H9 (cell line): Measurements from ENCODE around the gene COCH. TPM values are rescaled to one million over a fixed set of nuclear protein-coding genes. Genes with fewer than 3 reads are reported as not detected.

Experiments
- DNase-seq: peaks from one replicate; pipeline ENCODE4 v3.0.0-alpha.2; 2017
- H2AFZ ChIP-seq: one replicate; pipeline ENCODE4 v1.6.1; 2013; ENCODE audit warnings: mild to moderate bottlenecking, low read length, control low read depth, moderate library complexity
- H2AK5ac ChIP-seq: 2 replicates; pipeline ENCODE4 v1.6.1; 2013; ENCODE audit warnings: low read length, control low read depth, mixed read lengths; ENCODE audit not compliant: insufficient read length
- H2BK120ac ChIP-seq: one replicate; pipeline ENCODE4 v1.6.1; 2013; ENCODE audit warnings: low read depth, mild to moderate bottlenecking, low read length, control low read depth, inconsistent platforms; ENCODE audit not compliant: poor library complexity, severe bottlenecking
- H2BK12ac ChIP-seq: 2 replicates; pipeline ENCODE4 v1.6.1; 2013; ENCODE audit warnings: low read length, control low read depth, mixed read lengths, low read depth; ENCODE audit not compliant: insufficient read length
- H2BK15ac ChIP-seq: 2 replicates; pipeline ENCODE4 v1.6.1; 2013; ENCODE audit warnings: low read depth, low read length, control low read depth
- H2BK20ac ChIP-seq: one replicate; pipeline ENCODE4 v1.6.1; 2013; ENCODE audit warnings: low read depth, mild to moderate bottlenecking, low read length, control low read depth, inconsistent platforms; ENCODE audit not compliant: poor library complexity, severe bottlenecking
- H2BK5ac ChIP-seq: 2 replicates; pipeline ENCODE4 v1.6.1; 2013; ENCODE audit warnings: low read length, control low read depth, mixed read lengths; ENCODE audit not compliant: insufficient read length
- H3K14ac ChIP-seq: 2 replicates; pipeline ENCODE4 v1.6.1; 2013; ENCODE audit warnings: low read length, control low read depth; ENCODE audit not compliant: insufficient read depth
- H3K18ac ChIP-seq: 2 replicates; pipeline ENCODE4 v1.6.1; 2013; ENCODE audit warnings: low read depth, mild to moderate bottlenecking, mixed read lengths, low read length, control low read depth; ENCODE audit not compliant: insufficient read length
- H3K23ac ChIP-seq: 2 replicates; pipeline ENCODE4 v1.6.1; 2013; ENCODE audit warnings: low read length, control low read depth, mixed read lengths, low read depth; ENCODE audit not compliant: insufficient read length
- H3K23me2 ChIP-seq: 2 replicates; pipeline ENCODE4 v1.6.1; 2013; ENCODE audit warnings: low read depth, mild to moderate bottlenecking, mixed read lengths, low read length, control low read depth; ENCODE audit not compliant: insufficient read length, poor library complexity, severe bottlenecking
- H3K27ac ChIP-seq: 2 replicates; pipeline ENCODE4 v1.5.1; 2013; ENCODE audit warnings: low read length, control low read depth, mixed read lengths, low read depth; ENCODE audit not compliant: insufficient read length
- H3K27me3 ChIP-seq: 2 replicates; pipeline ENCODE4 v1.6.1; 2013; ENCODE audit warnings: low read length, control low read depth, inconsistent platforms; ENCODE audit not compliant: insufficient read depth
- H3K4ac ChIP-seq: 2 replicates; pipeline ENCODE4 v1.6.1; 2013; ENCODE audit warnings: low read depth, mild to moderate bottlenecking, control low read depth, inconsistent platforms, low read length, moderate library complexity
- H3K4me1 ChIP-seq: 2 replicates; pipeline ENCODE4 v1.6.1; 2013; ENCODE audit warnings: low read length, control low read depth, inconsistent platforms; ENCODE audit not compliant: insufficient read depth
- H3K4me2 ChIP-seq: 2 replicates; pipeline ENCODE4 v1.6.1; 2013; ENCODE audit warnings: low read length, control low read depth, mixed read lengths; ENCODE audit not compliant: insufficient read length, insufficient read depth
- H3K56ac ChIP-seq: 2 replicates; pipeline ENCODE4 v1.6.1; 2013; ENCODE audit warnings: low read depth, mild to moderate bottlenecking, mixed read lengths, low read length, control low read depth; ENCODE audit not compliant: insufficient read length
- H3K79me1 ChIP-seq: 2 replicates; pipeline ENCODE4 v1.6.1; 2013; ENCODE audit warnings: low read depth, mild to moderate bottlenecking, moderate library complexity, low read length, control low read depth, inconsistent platforms; ENCODE audit not compliant: insufficient read depth, poor library complexity, severe bottlenecking
- H3K79me2 ChIP-seq: 2 replicates; pipeline ENCODE4 v1.6.1; 2013; ENCODE audit warnings: low read length, control low read depth, inconsistent platforms; ENCODE audit not compliant: insufficient read depth
- H3K9ac ChIP-seq: 2 replicates; pipeline ENCODE4 v1.6.1; 2013; ENCODE audit warnings: low read length, control low read depth, mixed read lengths; ENCODE audit not compliant: insufficient read length; ENCODE audit errors: extremely low read depth
- H3K9me3 ChIP-seq: one replicate; pipeline ENCODE4 v1.6.1; 2013; ENCODE audit warnings: low read depth, low read length, inconsistent platforms; ENCODE audit not compliant: control insufficient read depth
- H3T11ph ChIP-seq: one replicate; pipeline ENCODE4 v1.6.1; 2013; ENCODE audit warnings: mild to moderate bottlenecking, low read length, control low read depth, inconsistent platforms
- H4K20me1 ChIP-seq: one replicate; pipeline ENCODE4 v1.6.1; 2013; ENCODE audit not compliant: control insufficient read depth, insufficient read length, insufficient read depth
- H4K5ac ChIP-seq: 2 replicates; pipeline ENCODE4 v1.6.1; 2013; ENCODE audit warnings: low read depth, mild to moderate bottlenecking, mixed read lengths, low read length, control low read depth; ENCODE audit not compliant: insufficient read length
- H4K8ac ChIP-seq: replicated peaks from 2 replicates; pipeline ENCODE4 v1.6.1; 2013; ENCODE audit warnings: low read length, control low read depth, mixed read lengths, low read depth; ENCODE audit not compliant: insufficient read length
- H4K91ac ChIP-seq: 2 replicates; pipeline ENCODE4 v1.6.1; 2013; ENCODE audit warnings: low read depth, mild to moderate bottlenecking, moderate library complexity, mixed read lengths, low read length, control low read depth; ENCODE audit not compliant: insufficient read length
- H3K27ac Mint-ChIP-seq, 3 experiments: 2 replicates in 2 of 3; 3 replicates in 1 of 3; pipeline ENCODE4 v1.8.0; 2020 to 2021; ENCODE audit warnings: mixed read lengths in 3 of 3, mild to moderate bottlenecking in 1 of 3, moderate library complexity in 1 of 3
- H3K27me3 Mint-ChIP-seq: 2 replicates; pipeline ENCODE4 v1.8.0; 2021; ENCODE audit warnings: low read depth, mild to moderate bottlenecking, moderate library complexity, mixed read lengths
- H3K36me3 Mint-ChIP-seq, 3 experiments: 2 replicates in 2 of 3; 3 replicates in 1 of 3; pipeline ENCODE4 v1.8.0; 2020 to 2021; ENCODE audit warnings: low read depth in 3 of 3, mixed read lengths in 3 of 3; ENCODE audit not compliant: insufficient read depth in 1 of 3
- H3K4me1 Mint-ChIP-seq, 2 experiments: 2 replicates each; pipeline ENCODE4 v1.8.0; 2020; ENCODE audit warnings: mixed read lengths in 2 of 2
- H3K4me3 Mint-ChIP-seq, 2 experiments: 2 replicates in 1 of 2; 3 replicates in 1 of 2; pipeline ENCODE4 v1.8.0; 2020 to 2021; ENCODE audit warnings: mild to moderate bottlenecking in 2 of 2, mixed read lengths in 2 of 2, moderate library complexity in 1 of 2
- H3K9me3 Mint-ChIP-seq, 2 experiments: 2 replicates in 1 of 2; 3 replicates in 1 of 2; pipeline ENCODE4 v1.8.0; 2020; ENCODE audit warnings: mild to moderate bottlenecking in 2 of 2, mixed read lengths in 2 of 2, moderate library complexity in 1 of 2
- CTCF ChIP-seq: fragments of 200-600 bp; sonication (generic); conservative IDR thresholded peaks from 3 replicates; pipeline ENCODE4 v1.8.0; 2021; ENCODE audit warnings: antibody characterized with exemption, mild to moderate bottlenecking
- WGBS: extraction: QIAGEN DNeasy Blood & Tissue Kit; methylation state at CpG from one replicate; pipeline ENCODE4 v1.1.7; 2013; ENCODE audit warnings: missing lambda C conversion rate, low lambda C conversion rate, mixed read lengths; ENCODE audit not compliant: insufficient read length; ENCODE audit errors: extremely low coverage; 5-methylcytosine and 5-hydroxymethylcytosine counted together
- total RNA-seq: library from RNA; stranded (reverse); gene quantifications from 2 replicates; pipeline ENCODE4 v1.2.1, GENCODE V29; 2021

Gene COCH
- total RNA-seq, 1 experiment from 2014 or later, result 25.8 TPM

GRCh38 chr14:30849354-30849753 is 25.0 kb upstream of the COCH start:
- Histone ChIP-seq H3K27me3 (no peaks in the 10 kb centered on the region), H3K4me2 (no peak overlapping the region), H3K9ac (no peak overlapping the region), H3K23ac (no peak overlapping the region), H3K79me1 (no peaks in the 10 kb centered on the region), H2AFZ (no peak overlapping the region), H3K79me2 (no peaks in the 10 kb centered on the region), H2BK5ac (no peak overlapping the region), H3K23me2 (no peaks in the 10 kb centered on the region), H3K9me3 (no peaks in the 10 kb centered on the region), H3K4me1 (no peaks in the 10 kb centered on the region), H2BK12ac (no peak overlapping the region), H3K14ac (no peak overlapping the region), H3T11ph (no peak overlapping the region), H4K8ac (no peak overlapping the region), H2BK15ac (no peak overlapping the region), H3K4ac (no peak overlapping the region), H4K5ac (no peak overlapping the region), H4K20me1 (no peaks in the 10 kb centered on the region), H2BK120ac (no peak overlapping the region), H3K27ac (no peak overlapping the region), H2AK5ac (no peak overlapping the region), H3K56ac (no peak overlapping the region), H3K18ac (no peak overlapping the region), H4K91ac (no peak overlapping the region), H2BK20ac (no peak overlapping the region)
- WGBS, result no CpG with 5 or more reads among the region's 1 CpG
- no peak for DNase-seq
- no peak for TF ChIP-seq CTCF
- Mint-ChIP-seq H3K36me3 (no peaks in the 10 kb centered on the region), H3K27me3 (no peaks in the 10 kb centered on the region; the same call in 1 of the 2 replicates), H3K4me1 (no peaks in the 10 kb centered on the region), H3K27ac (no peak overlapping the region), H3K4me3 (no peak overlapping the region), H3K9me3 (no peaks in the 10 kb centered on the region)
